Endothelial cell of umbilical vein (primary cell): ENCODE data around the gene PTBP3. TPM values are rescaled to one million over a fixed set of nuclear protein-coding genes. Genes with fewer than 3 reads are reported as not detected.

ENCODE experiments used
- BruUV-seq: library from RNA; stranded (reverse); fragments of 400-500 nt; replicated peaks from 2 replicates; lab custom pipeline; 2021; lab: Mats Ljungman, UMichigan
- CTCF ChIA-PET: fragments of 300-600, 350-600 bp; sonication (Branson Sonifier 250); formaldehyde crosslinking; loops from one replicate; lab custom pipeline; 2021; ENCODE audit warnings: antibody characterized with exemption, inconsistent platforms; lab: Charles Lee
- POLR2A ChIA-PET: fragments of 300-600, 350-600 bp; sonication (Branson Sonifier 250); formaldehyde crosslinking; loops from one replicate; lab custom pipeline; 2021; ENCODE audit warnings: antibody characterized with exemption, inconsistent platforms; lab: Charles Lee
- DNase-seq: peaks from one replicate; pipeline ENCODE4 v3.0.0-alpha.2; 2011; ENCODE audit warnings: low read depth, low spot score
- FAIRE-seq: peaks from 2 replicates; lab custom pipeline; 2011; peaks lifted over from hg19 to GRCh38; lab: Jason Lieb, UNC
- H2AFZ ChIP-seq: 2 replicates; pipeline ENCODE4 v1.6.0; 2012; ENCODE audit warnings: low read depth, low read length, control low read depth, inconsistent platforms
- H3K27ac ChIP-seq: 2 replicates; pipeline ENCODE4 v1.5.1; 2011; ENCODE audit warnings: low read depth, mild to moderate bottlenecking, control low read depth, low read length, moderate library complexity; ENCODE audit not compliant: insufficient read depth
- H3K27me3 ChIP-seq, 2 experiments: 2 replicates each; pipeline versions ENCODE4 v1.6.0 to v1.6.1; 2011; ENCODE audit warnings: low read length in 2 of 2, mixed read lengths in 1 of 2; ENCODE audit not compliant: control insufficient read depth in 2 of 2, insufficient read depth in 2 of 2
- H3K36me3 ChIP-seq, 2 experiments: 2 replicates in 1 of 2; 3 replicates in 1 of 2; pipeline ENCODE4 v1.5.1; 2011; ENCODE audit warnings: low read length in 2 of 2, mild to moderate bottlenecking in 1 of 2, moderate library complexity in 1 of 2; ENCODE audit not compliant: control insufficient read depth in 2 of 2, insufficient read depth in 2 of 2; ENCODE audit errors: extremely low read depth in 1 of 2
- H3K4me1 ChIP-seq: 3 replicates; pipeline ENCODE4 v1.5.1; 2011; ENCODE audit warnings: mild to moderate bottlenecking, low read length; ENCODE audit not compliant: control insufficient read depth, insufficient read depth; ENCODE audit errors: extremely low read depth
- H3K4me2 ChIP-seq: 2 replicates; pipeline ENCODE4 v1.6.1; 2011; ENCODE audit warnings: low read length, control low read depth, mixed read lengths; ENCODE audit not compliant: insufficient read depth
- H3K4me3 ChIP-seq, 3 experiments: fragments of 200-600 bp in 1 of 3; sonication (generic), shearing (Covaris generic) in 1 of 3; replicated peaks in 1 of 3; 2 replicates each; pipeline ENCODE4 v1.5.1; 2011 to 2016; ENCODE audit warnings: control low read depth in 3 of 3, low read length in 3 of 3, mild to moderate bottlenecking in 2 of 3, inconsistent platforms in 1 of 3, low read depth in 1 of 3, moderate library complexity in 1 of 3; ENCODE audit not compliant: insufficient read depth in 1 of 3
- H3K79me2 ChIP-seq: 2 replicates; pipeline ENCODE4 v1.6.0; 2012; ENCODE audit warnings: low read length, inconsistent platforms; ENCODE audit not compliant: control insufficient read depth, insufficient read depth
- H3K9ac ChIP-seq: replicated peaks from 2 replicates; pipeline ENCODE3; 2011; ENCODE audit warnings: low read length, control low read depth; ENCODE audit not compliant: insufficient read depth; ENCODE audit errors: extremely low read depth
- H3K9me1 ChIP-seq: replicated peaks from 3 replicates; pipeline ENCODE4 v1.6.0; 2011; ENCODE audit warnings: mild to moderate bottlenecking, low read length; ENCODE audit not compliant: control insufficient read depth, insufficient read depth; ENCODE audit errors: extremely low read depth
- H3K9me3 ChIP-seq: replicated peaks from 2 replicates; pipeline ENCODE4 v1.5.1; 2012; ENCODE audit warnings: low read length, inconsistent platforms; ENCODE audit not compliant: control insufficient read depth, insufficient read depth
- H4K20me1 ChIP-seq: replicated peaks from 2 replicates; pipeline ENCODE3; 2011; ENCODE audit warnings: mild to moderate bottlenecking, low read length; ENCODE audit not compliant: control insufficient read depth, insufficient read depth; ENCODE audit errors: extremely low read depth
- EZH2 ChIP-seq: IDR thresholded peaks from 2 replicates; pipeline ENCODE4 v1.6.1; 2012; ENCODE audit warnings: borderline replicate concordance, low read depth, mild to moderate bottlenecking, moderate library complexity, low read length, inconsistent platforms; ENCODE audit not compliant: severe bottlenecking
- FOS ChIP-seq: IDR thresholded peaks from 2 replicates; pipeline ENCODE4 v1.6.1; 2011; ENCODE audit warnings: mild to moderate bottlenecking, low read length, moderate library complexity, borderline replicate concordance; ENCODE audit not compliant: insufficient read depth
- GATA2 ChIP-seq: IDR thresholded peaks from 2 replicates; pipeline ENCODE4 v1.7.0; 2011; ENCODE audit warnings: low read depth, mild to moderate bottlenecking, moderate library complexity, mixed read lengths, low read length; ENCODE audit not compliant: insufficient read length, insufficient read depth
- JUN ChIP-seq: IDR thresholded peaks from 2 replicates; pipeline ENCODE4 v1.6.1; 2011; ENCODE audit warnings: borderline replicate concordance, low read depth; ENCODE audit not compliant: insufficient read length, insufficient read depth
- MYC ChIP-seq: IDR thresholded peaks from one replicate; pipeline ENCODE4 v1.6.1; 2011; ENCODE audit warnings: mild to moderate bottlenecking, low read depth, low read length
- POLR2A ChIP-seq: IDR thresholded peaks from 2 replicates; pipeline ENCODE4 v1.6.1; 2012; ENCODE audit warnings: low read depth, mild to moderate bottlenecking, control low read depth, low read length
- POLR2AphosphoS5 ChIP-seq: IDR thresholded peaks from 2 replicates; pipeline ENCODE4 v1.6.1; 2012; ENCODE audit warnings: low read depth, mild to moderate bottlenecking, control low read depth, low read length, moderate library complexity; ENCODE audit not compliant: insufficient read depth
- dilution Hi-C: fragments of 300-500 bp; cut with MboI; formaldehyde crosslinking; loops from one replicate; pipeline ENCODE4 v1.15.0; 2019; ENCODE audit warnings: low sequenced_read_pairs; ENCODE audit not compliant: extremely low pct_ligation_motif_present
- intact Hi-C: fragments of 100-400 bp; cut with micrococcal nuclease; formaldehyde crosslinking; loops from one replicate; pipeline ENCODE4 v1.10.0; 2022
- polyA plus RNA-seq, 4 experiments: library from polyadenylated mRNA; depleted of rRNA in 3 of 4; stranded (reverse) in 3 of 4; unstranded in 1 of 4; fragments of >200 nt; gene quantifications; 2 replicates each; pipeline versions ENCODE4 v1.2.1 to v1.2.3, GENCODE V29; 2011 to 2012; ENCODE audit warnings: missing spikeins in 1 of 4
- total RNA-seq: library from RNA; stranded (reverse); gene quantifications from 2 replicates; pipeline ENCODE4 v1.2.3, GENCODE V29; 2021
- TF ChIP-seq, protein P1 (sequence below): IDR thresholded peaks from 2 replicates; pipeline ENCODE4 v1.6.1; 2011; ENCODE audit not compliant: insufficient read depth, insufficient read length
- TF ChIP-seq, protein P2 (sequence below), 2 donors: IDR thresholded peaks; 1 replicate in 1 of 2; 2 replicates in 1 of 2; pipeline ENCODE4 v1.5.1; 2011; ENCODE audit warnings: low read length in 2 of 2, mild to moderate bottlenecking in 2 of 2, moderate library complexity in 2 of 2, control low read depth in 1 of 2, inconsistent platforms in 1 of 2, low read depth in 1 of 2; ENCODE audit not compliant: insufficient read depth in 1 of 2; ENCODE audit errors: extremely low read depth in 1 of 2

The PTBP3 gene
- total and polyA plus RNA-seq, 2 donors (not counting 3 experiments of a cell fraction or from before 2014, with no cell fraction given): 42.4 to 75.0 TPM

DNA sequence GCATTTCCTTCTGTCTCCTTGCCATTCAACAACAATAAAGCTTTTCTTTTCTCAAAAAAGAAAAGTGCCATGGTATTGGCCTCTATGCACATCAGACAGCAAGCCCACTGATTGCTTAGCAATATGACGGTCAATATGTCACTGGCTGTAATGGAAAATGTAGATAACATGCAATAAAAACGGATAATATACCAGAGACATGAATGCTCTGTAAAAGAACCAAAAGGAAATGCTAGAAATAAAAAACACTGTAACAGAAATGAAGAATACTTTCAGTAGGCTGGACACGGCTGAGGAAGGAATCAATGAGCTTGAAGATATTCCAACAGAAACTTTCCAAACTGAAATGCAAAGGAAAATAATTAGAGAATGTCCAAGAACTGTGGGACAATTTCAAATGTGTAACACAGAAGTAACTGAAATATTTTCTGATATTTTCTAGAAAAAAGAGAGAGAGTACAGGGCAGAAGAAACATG lies 10.0 kb downstream of the PTBP3 start:
- peaks cover 96% of the 10 kb centered on the region for H3K79me2 ChIP-seq
- no peak overlapping the region for H3K27ac ChIP-seq
- no peak overlapping the region for H3K4me3 ChIP-seq
- H4K20me1 ChIP-seq: peaks cover 9% of the 10 kb centered on the region
- dilution Hi-C loops (no loop called here), intact Hi-C loops (no loop called here)
- no peak overlapping the region for H3K9ac ChIP-seq
- TF ChIP-seq, protein P1, sequence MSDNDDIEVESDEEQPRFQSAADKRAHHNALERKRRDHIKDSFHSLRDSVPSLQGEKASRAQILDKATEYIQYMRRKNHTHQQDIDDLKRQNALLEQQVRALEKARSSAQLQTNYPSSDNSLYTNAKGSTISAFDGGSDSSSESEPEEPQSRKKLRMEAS: no peak
- TF ChIP-seq FOS (no peak), EZH2 (no peak), JUN (no peak), POLR2AphosphoS5 (no peak), POLR2A (no peak), MYC (no peak), GATA2 (no peak)
- TF ChIP-seq, protein P2, sequence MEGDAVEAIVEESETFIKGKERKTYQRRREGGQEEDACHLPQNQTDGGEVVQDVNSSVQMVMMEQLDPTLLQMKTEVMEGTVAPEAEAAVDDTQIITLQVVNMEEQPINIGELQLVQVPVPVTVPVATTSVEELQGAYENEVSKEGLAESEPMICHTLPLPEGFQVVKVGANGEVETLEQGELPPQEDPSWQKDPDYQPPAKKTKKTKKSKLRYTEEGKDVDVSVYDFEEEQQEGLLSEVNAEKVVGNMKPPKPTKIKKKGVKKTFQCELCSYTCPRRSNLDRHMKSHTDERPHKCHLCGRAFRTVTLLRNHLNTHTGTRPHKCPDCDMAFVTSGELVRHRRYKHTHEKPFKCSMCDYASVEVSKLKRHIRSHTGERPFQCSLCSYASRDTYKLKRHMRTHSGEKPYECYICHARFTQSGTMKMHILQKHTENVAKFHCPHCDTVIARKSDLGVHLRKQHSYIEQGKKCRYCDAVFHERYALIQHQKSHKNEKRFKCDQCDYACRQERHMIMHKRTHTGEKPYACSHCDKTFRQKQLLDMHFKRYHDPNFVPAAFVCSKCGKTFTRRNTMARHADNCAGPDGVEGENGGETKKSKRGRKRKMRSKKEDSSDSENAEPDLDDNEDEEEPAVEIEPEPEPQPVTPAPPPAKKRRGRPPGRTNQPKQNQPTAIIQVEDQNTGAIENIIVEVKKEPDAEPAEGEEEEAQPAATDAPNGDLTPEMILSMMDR (IDR thresholded peaks at IDR 0.05; ENCODE audit: extremely low read depth in 1 of 2, insufficient read depth in 1 of 2, low read depth in 1 of 2, low read length in 2 of 2): no peak
- DNase-seq (no peak), FAIRE-seq (no peak)
- H3K9me1 ChIP-seq: no peaks in the 10 kb centered on the region
- no peaks in the 10 kb centered on the region for H3K9me3 ChIP-seq
- peaks cover 6% of the 10 kb centered on the region for H3K4me1 ChIP-seq
- no peak overlapping the region for H2AFZ ChIP-seq
- ChIA-PET CTCF (interaction anchor here (1.2 to 1.3 kb wide), 2 partner anchors 9 to 25 kb away, joined by 4 to 7 read pairs; partner anchors contain the start of gene PTBP3), POLR2A (no interaction called here)
- no peak overlapping the region for H3K4me2 ChIP-seq
- H3K36me3 ChIP-seq: no peaks in the 10 kb centered on the region
- BruUV-seq: no TSS peak
- H3K27me3 ChIP-seq: no peaks in the 10 kb centered on the region
